PC-9 (cell line): ENCODE measurements around the gene SACM1L. TPM values are rescaled to one million over a fixed set of nuclear protein-coding genes. Genes with fewer than 3 reads are reported as not detected.

Experiments
- BruUV-seq: library from RNA; stranded (reverse); fragments of 400-500 nt; replicated peaks from 2 replicates; lab custom pipeline; 2021; lab: Mats Ljungman, UMichigan
- CTCF ChIA-PET: fragments of 300-600 bp; sonication (Branson Sonifier 250); formaldehyde crosslinking; loops from one replicate; lab custom pipeline; 2022; ENCODE audit warnings: antibody characterized with exemption; lab: Charles Lee
- POLR2A ChIA-PET: fragments of 300-600 bp; sonication (Branson Sonifier 250); formaldehyde crosslinking; loops from one replicate; lab custom pipeline; 2022; ENCODE audit warnings: antibody characterized with exemption; ENCODE audit not compliant: unreplicated experiment; lab: Charles Lee
- DNase-seq, 2 experiments: peaks; one replicate each; pipeline versions ENCODE4 v3.0.0 to v3.0.0-alpha.2; 2015 to 2022; ENCODE audit warnings: mixed read lengths in 1 of 2
- H2AFZ ChIP-seq: fragments of 200-600 bp; sonication (generic); 2 replicates; pipeline ENCODE4 v1.8.1; 2017; ENCODE audit warnings: antibody characterized with exemption
- H3F3A ChIP-seq: fragments of 200-600 bp; sonication (generic); 2 replicates; pipeline ENCODE4 v1.8.1; 2017; ENCODE audit warnings: antibody characterized with exemption, mild to moderate bottlenecking, low read depth; ENCODE audit not compliant: insufficient read depth
- H3K27ac ChIP-seq: fragments of 200-600 bp; sonication (generic); 2 replicates; pipeline ENCODE4 v1.6.1; 2016; ENCODE audit warnings: mixed run types
- H3K27me3 ChIP-seq: fragments of 200-600 bp; sonication (generic); 2 replicates; pipeline ENCODE4 v1.6.1; 2016; ENCODE audit warnings: low read depth, mixed run types; ENCODE audit not compliant: insufficient read depth
- H3K36me3 ChIP-seq: fragments of 200-600 bp; sonication (generic); 2 replicates; pipeline ENCODE4 v1.6.1; 2016; ENCODE audit warnings: low read depth, mixed run types
- H3K4me1 ChIP-seq: fragments of 200-600 bp; sonication (generic); replicated peaks from 2 replicates; pipeline ENCODE4 v1.6.1; 2016; ENCODE audit warnings: mixed run types; ENCODE audit not compliant: insufficient read depth
- H3K4me2 ChIP-seq: fragments of 200-600 bp; sonication (generic); 2 replicates; pipeline ENCODE4 v1.6.1; 2017; ENCODE audit warnings: mixed run types
- H3K4me3 ChIP-seq: fragments of 200-600 bp; sonication (generic); 2 replicates; pipeline ENCODE4 v1.6.1; 2016; ENCODE audit warnings: mixed run types
- H3K79me2 ChIP-seq: fragments of 200-600 bp; sonication (generic); 2 replicates; pipeline ENCODE4 v1.6.1; 2017; ENCODE audit warnings: low read depth, mixed run types
- H3K9me2 ChIP-seq: fragments of 200-600 bp; sonication (generic); 2 replicates; pipeline ENCODE4 v1.8.1; 2017; ENCODE audit warnings: mild to moderate bottlenecking; ENCODE audit not compliant: insufficient read depth
- H3K9me3 ChIP-seq: fragments of 200-600 bp; sonication (generic); 2 replicates; pipeline ENCODE4 v1.8.1; 2016; ENCODE audit warnings: low read depth; ENCODE audit not compliant: insufficient read depth
- H4K20me1 ChIP-seq: fragments of 200-600 bp; sonication (generic); 2 replicates; pipeline ENCODE4 v1.8.1; 2017; ENCODE audit not compliant: insufficient read depth
- EZH2 ChIP-seq: fragments of 200-600 bp; sonication (generic); IDR thresholded peaks from 2 replicates; pipeline ENCODE4 v1.8.0; 2017; ENCODE audit warnings: antibody characterized with exemption, low read depth
- intact Hi-C: fragments of 100-400 bp; cut with micrococcal nuclease; formaldehyde crosslinking; loops from one replicate; pipeline ENCODE4 v1.10.0; 2022; ENCODE audit not compliant: unreplicated experiment
- total RNA-seq: library from RNA; stranded (reverse); gene quantifications from 2 replicates; pipeline ENCODE4 v1.2.3, GENCODE V29; 2021
- TF ChIP-seq, protein P1 (sequence below): fragments of 200-600 bp; sonication (generic); conservative IDR thresholded peaks from 2 replicates; pipeline ENCODE4 v1.6.1; 2017; ENCODE audit warnings: mixed run types, antibody characterized with exemption, mild to moderate bottlenecking, moderate library complexity

SACM1L gene
- total RNA-seq, 1 experiment from 2014 or later, result 33.9 TPM

DNA sequence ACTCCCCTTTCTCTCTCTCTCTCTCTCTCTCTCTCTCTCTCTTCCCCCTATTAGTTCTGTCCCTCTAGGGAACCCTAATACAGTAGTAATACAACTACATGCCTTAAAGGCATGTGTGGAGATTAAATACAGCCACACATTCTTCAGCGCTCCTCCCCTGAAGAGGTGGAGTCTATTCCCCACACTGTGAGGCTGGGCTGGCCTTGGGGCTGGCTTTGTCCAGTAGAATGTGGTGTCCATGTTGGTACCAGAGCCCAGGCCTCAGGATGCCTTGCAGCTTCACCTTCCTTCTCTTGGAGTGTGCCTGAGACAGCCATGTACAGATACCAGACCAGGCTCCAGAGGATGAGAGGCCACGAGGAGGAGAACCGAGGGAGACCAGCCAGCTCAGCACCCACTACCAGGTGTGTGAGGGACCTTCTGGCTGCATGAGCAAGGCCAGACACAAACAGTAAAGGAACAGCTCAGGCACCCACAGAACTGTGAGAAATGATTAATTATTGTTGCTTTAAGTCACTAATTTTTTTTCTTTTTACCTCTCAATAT is 96.5 kb downstream of the SACM1L start:
- Histone ChIP-seq H4K20me1 (no peaks in the 10 kb centered on the region), H3K9me3 (no peaks in the 10 kb centered on the region), H3K79me2 (no peaks in the 10 kb centered on the region), H3K4me3 (no peak overlapping the region), H3K27me3 (no peaks in the 10 kb centered on the region), H3K4me2 (no peak overlapping the region), H3F3A (no peaks in the 10 kb centered on the region), H3K4me1 (no peaks in the 10 kb centered on the region), H3K27ac (no peak overlapping the region), H3K36me3 (no peaks in the 10 kb centered on the region), H3K9me2 (no peaks in the 10 kb centered on the region), H2AFZ (no peak overlapping the region)
- no TSS peak for BruUV-seq
- DNase-seq, result no peak
- TF ChIP-seq, protein P1, sequence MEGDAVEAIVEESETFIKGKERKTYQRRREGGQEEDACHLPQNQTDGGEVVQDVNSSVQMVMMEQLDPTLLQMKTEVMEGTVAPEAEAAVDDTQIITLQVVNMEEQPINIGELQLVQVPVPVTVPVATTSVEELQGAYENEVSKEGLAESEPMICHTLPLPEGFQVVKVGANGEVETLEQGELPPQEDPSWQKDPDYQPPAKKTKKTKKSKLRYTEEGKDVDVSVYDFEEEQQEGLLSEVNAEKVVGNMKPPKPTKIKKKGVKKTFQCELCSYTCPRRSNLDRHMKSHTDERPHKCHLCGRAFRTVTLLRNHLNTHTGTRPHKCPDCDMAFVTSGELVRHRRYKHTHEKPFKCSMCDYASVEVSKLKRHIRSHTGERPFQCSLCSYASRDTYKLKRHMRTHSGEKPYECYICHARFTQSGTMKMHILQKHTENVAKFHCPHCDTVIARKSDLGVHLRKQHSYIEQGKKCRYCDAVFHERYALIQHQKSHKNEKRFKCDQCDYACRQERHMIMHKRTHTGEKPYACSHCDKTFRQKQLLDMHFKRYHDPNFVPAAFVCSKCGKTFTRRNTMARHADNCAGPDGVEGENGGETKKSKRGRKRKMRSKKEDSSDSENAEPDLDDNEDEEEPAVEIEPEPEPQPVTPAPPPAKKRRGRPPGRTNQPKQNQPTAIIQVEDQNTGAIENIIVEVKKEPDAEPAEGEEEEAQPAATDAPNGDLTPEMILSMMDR, result no peak
- TF ChIP-seq EZH2, result no peak
- POLR2A ChIA-PET, result no interaction called here
- intact Hi-C loops, result no loop called here
- CTCF ChIA-PET, result no interaction called here

DNA sequence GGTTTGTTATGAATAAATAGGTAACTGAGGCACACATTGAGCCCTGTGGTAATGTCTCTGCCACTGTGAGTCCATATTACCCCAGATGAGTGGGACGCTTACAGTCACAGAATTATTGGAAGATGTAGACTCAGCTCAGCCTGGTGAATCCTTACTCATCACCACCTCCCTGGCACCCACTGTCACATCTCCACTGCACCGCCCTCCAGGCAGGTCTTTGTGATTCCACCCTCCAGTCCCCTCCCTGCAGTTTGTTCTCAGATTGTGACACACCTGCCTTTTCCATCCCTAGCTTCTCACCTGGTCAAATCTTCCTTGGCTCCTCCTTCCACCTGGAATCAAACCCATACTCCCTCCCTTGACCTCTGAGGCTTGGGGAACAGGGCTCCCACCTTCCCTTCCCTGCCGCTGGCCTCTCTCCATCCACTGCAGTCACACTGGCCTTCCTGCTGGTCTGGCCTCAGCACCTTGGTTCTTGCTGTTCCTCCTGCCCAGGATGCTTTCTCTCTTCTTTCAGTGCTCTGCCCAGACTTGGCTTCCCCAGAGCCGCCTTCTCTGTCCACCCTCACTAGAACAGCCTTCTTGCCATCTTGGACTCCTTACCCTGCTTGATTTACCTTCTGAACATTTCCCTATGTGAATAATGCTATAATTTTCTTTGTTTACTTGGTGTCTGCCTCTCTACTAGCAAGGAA is 97.8 kb downstream of the SACM1L start:
- H2AFZ ChIP-seq, result no peak overlapping the region
- no peaks in the 10 kb centered on the region for H3K9me2 ChIP-seq
- BruUV-seq, result no TSS peak
- intact Hi-C loops, result no loop called here
- DNase-seq, result no peak
- no peaks in the 10 kb centered on the region for H3K79me2 ChIP-seq
- POLR2A ChIA-PET, result no interaction called here
- no peaks in the 10 kb centered on the region for H3K27me3 ChIP-seq
- H3K4me3 ChIP-seq, result no peak overlapping the region
- H3K4me2 ChIP-seq, result no peak overlapping the region
- H3F3A ChIP-seq, result no peaks in the 10 kb centered on the region
- no peaks in the 10 kb centered on the region for H3K4me1 ChIP-seq
- H3K36me3 ChIP-seq, result no peaks in the 10 kb centered on the region
- H3K27ac ChIP-seq, result no peak overlapping the region
- CTCF ChIA-PET, result no interaction called here
- no peaks in the 10 kb centered on the region for H4K20me1 ChIP-seq
- no peaks in the 10 kb centered on the region for H3K9me3 ChIP-seq
- TF ChIP-seq EZH2, result no peak
- TF ChIP-seq, protein P1, result no peak

DNA sequence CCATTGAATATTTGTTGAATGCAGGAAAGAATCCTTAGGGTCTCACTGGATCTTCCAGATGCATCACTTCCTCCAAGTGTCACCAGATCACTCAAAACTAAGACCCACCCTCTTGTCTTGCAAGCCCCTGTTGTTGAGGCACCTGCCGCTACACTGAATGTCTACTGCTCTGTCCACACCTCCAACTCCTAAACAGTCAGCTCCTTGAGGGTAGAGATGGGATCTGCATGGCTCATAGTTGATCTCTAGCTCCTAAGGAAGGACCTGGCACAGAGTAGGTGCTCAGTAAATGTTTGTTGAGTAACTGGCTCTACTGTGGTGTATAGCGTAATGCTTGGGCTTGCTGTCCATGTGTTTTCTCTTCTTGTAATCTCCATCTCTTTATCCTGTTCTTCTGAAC is 98.4 kb downstream of the SACM1L start:
- ChIA-PET POLR2A (no interaction called here), CTCF (no interaction called here)
- no peaks in the 10 kb centered on the region for H3K9me3 ChIP-seq
- H3K4me2 ChIP-seq, result no peak overlapping the region
- no peak overlapping the region for H3K4me3 ChIP-seq
- BruUV-seq, result no TSS peak
- intact Hi-C loops, result no loop called here
- H3K9me2 ChIP-seq, result no peaks in the 10 kb centered on the region
- H3K36me3 ChIP-seq, result no peaks in the 10 kb centered on the region
- no peaks in the 10 kb centered on the region for H3K27me3 ChIP-seq
- no peaks in the 10 kb centered on the region for H3K79me2 ChIP-seq
- no peak for DNase-seq
- no peaks in the 10 kb centered on the region for H3K4me1 ChIP-seq
- no peak overlapping the region for H3K27ac ChIP-seq
- H4K20me1 ChIP-seq, result no peaks in the 10 kb centered on the region
- TF ChIP-seq, protein P1, result no peak
- no peak for TF ChIP-seq EZH2
- no peaks in the 10 kb centered on the region for H3F3A ChIP-seq
- no peak overlapping the region for H2AFZ ChIP-seq
